ACHN (cell line): ENCODE measurements around the gene FAM149B1.
"Not testable (repeated sequence)": the region's sequence is repeated elsewhere in the genome, so short reads cannot be mapped to it uniquely, and the experiment has no call there.

Experiments used
- DNase-seq: peaks from one replicate; pipeline ENCODE4 v3.0.0-alpha.2; 2015
- in situ Hi-C: cut with HindIII; loops from 2 replicates; pipeline ENCODE4 v1.10.0; 2017; ENCODE audit warnings: low sequenced_read_pairs, low pct_ligation_motif_present, low pct_unique_long_range_greater_than_20kb

The FAM149B1 gene

GRCh38 chr10:73167783-73168464, at the start of gene FAM149B1, which contains the start of gene ECD:
FAM149B1 (plus strand) TSS chr10:73168119; CDS start chr10:73168340, 221 bp downstream.
ECD (minus strand) TSS chr10:73168008; CDS start chr10:73163937, 4,071 bp downstream.
- peak; percentile 99 for DNase-seq
- in situ Hi-C loops, result no loop called here

DNA sequence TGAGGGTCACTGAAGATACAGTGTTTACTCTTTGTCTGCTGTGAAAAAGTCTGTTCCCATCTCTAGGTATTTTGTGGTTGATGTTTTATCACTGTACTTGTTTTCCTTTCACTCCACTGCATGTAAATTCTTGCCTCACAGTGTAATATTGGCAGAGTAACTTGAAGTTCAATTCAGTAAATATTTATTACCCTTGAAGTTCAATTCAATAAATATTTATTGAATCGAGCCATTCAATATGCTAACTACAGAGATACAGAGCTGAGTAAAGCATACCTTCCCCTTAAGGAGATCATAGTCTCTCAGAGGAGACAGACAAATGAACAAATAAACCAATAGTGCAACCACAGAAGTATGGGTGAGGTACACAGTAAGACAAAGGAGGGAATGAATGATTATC, 48.5 kb upstream of the FAM149B1 start:
- in situ Hi-C loops, result no loop called here
- DNase-seq, result no peak

GRCh38 chr10:73119952-73120351, 48.0 kb upstream of the FAM149B1 start:
- in situ Hi-C loops, result no loop called here
- no peak for DNase-seq

- no peak for DNase-seq
- in situ Hi-C loops, result no loop called here
Measured at GRCh38 chr10:73126343-73126742, 41.6 kb upstream of the FAM149B1 start.

DNA sequence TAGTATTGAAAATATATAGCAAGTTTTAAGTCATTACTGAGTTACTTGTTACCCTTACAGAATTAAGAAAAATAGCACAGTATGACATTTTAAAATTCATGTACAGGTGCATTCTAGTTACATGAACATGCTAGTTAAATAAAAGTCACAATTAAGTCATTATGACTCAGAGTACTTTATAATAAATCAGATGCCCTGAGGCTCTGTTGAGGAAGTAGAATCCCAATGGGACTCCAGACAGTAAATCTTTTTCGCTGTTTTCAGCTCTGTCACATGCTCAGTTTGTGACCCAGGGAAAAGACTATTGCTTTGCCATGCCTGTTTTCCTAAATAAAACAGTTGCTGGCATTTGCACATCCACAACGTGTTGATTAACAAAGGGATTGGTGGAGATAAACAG, 36.6 kb upstream of the FAM149B1 start:
- DNase-seq, result no peak
- in situ Hi-C loops, result no loop called here

- in situ Hi-C loops, result no loop called here
- DNase-seq, result no peak
Measured at GRCh38 chr10:73131913-73132686, 35.8 kb upstream of the FAM149B1 start.

- DNase-seq, result no peak
- in situ Hi-C loops, result no loop called here
Measured at GRCh38 chr10:73134727-73135126, 33.2 kb upstream of the FAM149B1 start.

DNA sequence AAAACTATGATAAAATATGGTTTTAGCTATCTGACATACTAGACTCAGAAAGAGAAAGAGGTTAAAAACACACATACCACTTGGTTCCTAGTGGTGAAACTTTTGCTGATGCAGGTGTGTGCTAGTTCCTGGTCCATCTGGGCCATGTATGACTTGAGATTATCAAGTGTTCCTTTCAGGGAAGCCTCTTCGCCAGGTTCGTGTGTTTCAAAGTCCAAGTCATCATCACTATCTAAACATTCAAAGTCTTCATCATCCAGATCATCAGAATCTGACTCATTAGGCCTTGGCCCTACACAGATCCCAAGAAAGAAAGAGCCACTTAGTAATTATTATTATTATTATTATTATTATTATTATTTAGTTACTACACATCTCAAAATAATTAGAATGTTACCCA, 31.3 kb upstream of the FAM149B1 start:
- in situ Hi-C loops, result no loop called here
- DNase-seq, result no peak

DNA sequence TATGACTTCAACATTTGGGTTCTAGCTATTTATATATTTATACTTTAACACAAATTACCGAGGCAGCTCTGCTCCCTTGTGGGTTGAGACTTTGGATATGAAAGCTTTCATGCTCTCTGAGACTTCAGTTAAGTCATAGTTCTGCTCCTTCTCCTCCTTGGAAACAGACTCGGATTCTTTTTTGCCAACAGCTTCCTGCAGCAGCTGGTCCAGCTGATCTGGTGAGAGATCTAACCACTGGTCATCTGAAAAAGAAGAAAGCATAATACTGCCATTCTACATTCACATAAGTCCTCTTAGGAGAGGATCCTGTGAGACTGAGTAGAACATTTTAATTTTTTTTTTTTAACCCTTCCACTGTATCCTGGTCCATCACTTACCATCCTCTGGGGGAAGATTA, 28.7 kb upstream of the FAM149B1 start:
- no peak for DNase-seq

DNA sequence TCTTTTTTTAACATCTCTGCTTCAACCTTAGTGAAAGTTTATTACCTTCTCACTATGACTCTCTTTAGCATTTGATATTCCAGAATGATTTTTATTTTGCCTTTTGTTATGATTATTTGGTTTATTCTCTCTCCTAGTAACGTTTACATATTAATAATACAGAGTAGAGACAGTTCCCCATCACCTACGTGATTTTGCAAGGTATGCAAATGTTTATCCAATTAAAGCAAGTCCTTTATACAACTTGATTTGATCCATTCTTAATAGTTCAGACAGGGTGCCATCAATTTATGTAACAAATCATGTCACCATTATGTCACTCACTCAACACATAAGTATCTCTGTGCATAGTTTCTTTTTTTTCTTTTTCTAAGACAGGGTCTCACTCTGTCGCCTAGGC, 26.3 kb upstream of the FAM149B1 start:
- in situ Hi-C loops, result no loop called here
- DNase-seq, result no peak

More for the DNA sequence above, 28.7 kb upstream of the FAM149B1 start:
- in situ Hi-C loops, result no loop called here

DNA sequence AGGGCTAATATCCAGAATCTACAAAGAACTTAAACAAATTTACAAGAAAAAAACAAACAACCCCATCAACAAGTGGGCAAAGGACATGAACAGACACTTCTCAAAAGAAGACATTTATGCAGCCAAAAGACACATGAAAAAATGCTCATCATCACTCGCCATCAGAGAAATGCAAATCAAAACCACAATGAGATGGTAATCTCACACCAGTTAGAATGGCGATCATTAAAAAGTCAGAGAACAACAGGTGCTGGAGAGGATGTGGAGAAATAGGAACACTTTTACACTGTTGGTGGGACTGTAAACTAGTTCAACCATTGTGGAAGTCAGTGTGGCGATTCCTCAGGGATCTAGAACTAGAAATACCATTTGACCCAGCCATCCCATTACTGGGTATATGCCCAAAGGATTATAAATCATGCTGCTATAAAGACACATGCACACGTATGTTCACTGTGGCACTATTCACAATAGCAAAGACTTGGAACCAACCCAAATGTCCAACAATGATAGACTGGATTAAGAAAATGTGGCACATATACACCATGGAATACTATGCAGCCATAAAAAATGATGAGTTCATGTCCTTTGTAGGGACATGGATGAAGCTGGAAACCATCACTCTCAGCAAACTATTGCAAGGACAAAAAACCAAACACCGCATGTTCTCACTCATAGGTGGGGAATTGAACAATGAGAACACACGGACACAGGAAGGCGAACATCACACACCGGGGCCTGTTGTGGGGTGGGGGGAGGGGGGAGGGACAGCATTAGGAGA, 17.1 kb upstream of the FAM149B1 start:
- DNase-seq, in situ Hi-C loops: not testable (repeated sequence)

- DNase-seq, result no peak
- in situ Hi-C loops, result no loop called here
Measured at GRCh38 chr10:73152009-73152408, 15.9 kb upstream of the FAM149B1 start.

GRCh38 chr10:73156054-73156453, 11.9 kb upstream of the FAM149B1 start:
- in situ Hi-C loops, result no loop called here
- no peak for DNase-seq

DNA sequence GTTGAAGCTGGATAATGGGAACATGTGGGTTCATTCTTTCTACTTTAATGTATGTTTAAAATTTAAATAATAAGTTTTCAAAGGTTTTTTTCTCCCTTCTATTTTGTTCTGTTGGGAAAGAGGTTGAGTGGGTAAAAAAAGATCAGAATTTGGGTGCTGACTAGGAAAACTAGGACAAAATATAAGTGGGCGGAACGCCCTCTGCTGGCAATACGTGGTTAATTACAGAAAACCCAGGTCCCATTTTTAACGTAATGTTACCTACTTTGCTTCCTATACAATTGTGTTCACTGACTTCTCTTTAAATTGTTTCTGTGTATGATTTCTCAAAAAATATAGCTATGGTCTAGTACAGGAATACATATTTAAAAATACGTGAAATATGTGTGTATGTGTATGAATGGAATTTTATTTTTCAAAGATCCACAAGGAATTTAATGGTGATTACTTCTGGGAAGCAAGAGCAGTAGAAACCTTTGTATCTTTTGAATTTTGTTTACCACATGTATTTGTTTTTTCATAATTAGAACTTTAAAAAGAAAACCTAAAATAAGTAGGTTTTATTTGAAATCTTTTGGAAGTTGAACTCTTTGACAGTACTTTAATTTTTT, 8.8 kb upstream of the FAM149B1 start:
- DNase-seq, result peak; percentile 61
- in situ Hi-C loops, result no loop called here

DNA sequence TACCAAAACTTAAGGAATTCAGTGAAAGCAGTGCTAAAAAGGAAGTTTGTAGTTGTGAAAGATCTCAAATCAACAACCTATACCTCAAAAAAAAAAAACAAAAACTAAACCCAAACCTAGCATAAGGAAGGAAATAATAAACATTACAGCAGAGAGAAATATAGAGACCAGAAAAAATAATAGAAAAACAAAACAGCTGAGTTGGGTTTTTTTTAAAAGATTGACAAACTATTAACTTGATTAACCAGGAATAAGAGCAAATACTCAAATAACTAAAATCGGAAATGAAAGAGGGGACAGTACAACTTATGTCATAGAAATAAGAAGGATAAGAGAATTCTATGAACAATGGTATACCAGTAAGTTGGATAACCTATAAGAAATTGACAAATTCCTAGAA, 6.8 kb upstream of the FAM149B1 start:
- in situ Hi-C loops, result no loop called here

DNA sequence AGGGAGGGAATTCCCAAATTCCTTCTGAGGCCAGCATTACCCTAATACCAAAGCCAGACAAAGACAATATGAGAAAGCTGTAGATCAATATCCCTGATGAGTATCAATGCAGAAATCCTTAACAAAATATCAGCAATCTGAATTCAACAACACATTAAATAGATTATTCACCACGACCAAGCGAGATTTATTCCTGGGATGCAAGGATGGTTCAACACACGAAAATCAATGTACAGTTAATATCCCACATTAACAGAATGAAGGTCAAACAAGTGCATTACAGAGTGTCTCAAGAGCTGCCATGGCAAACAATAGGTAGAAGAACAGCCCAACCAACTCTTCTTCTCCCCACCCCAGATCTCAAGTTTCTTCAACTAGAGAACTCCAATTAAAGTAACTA, 6.3 kb upstream of the FAM149B1 start:
- no peak for DNase-seq
- in situ Hi-C loops, result no loop called here

More for the DNA sequence above, 6.8 kb upstream of the FAM149B1 start:
- no peak for DNase-seq

- no peak for DNase-seq
- in situ Hi-C loops, result no loop called here
Measured at GRCh38 chr10:73163096-73163495, 4.8 kb upstream of the FAM149B1 start.

GRCh38 chr10:73166972-73167371, 947 bp upstream of the FAM149B1 start:
- in situ Hi-C loops, result no loop called here
- no peak for DNase-seq

GRCh38 chr10:73167458-73167782, 499 bp upstream of the FAM149B1 start:
- peak; percentile 31 for DNase-seq
- in situ Hi-C loops, result no loop called here
